Uterus (tissue), 4 donors: ENCODE measurements around the gene ULK3. TPM values are rescaled to one million over a fixed set of nuclear protein-coding genes. Genes with fewer than 3 reads are reported as not detected.

Experiments used
- DNase-seq, 2 donors: peaks; one replicate each; pipeline ENCODE4 v3.0.0-alpha.2; 2019 to 2020
- H3K27ac ChIP-seq, 2 donors: fragments of 200-600 bp; sonication (generic); 1 replicate in 1 of 2; 2 replicates in 1 of 2; pipeline ENCODE4 v1.5.1; 2016 to 2018
- H3K27me3 ChIP-seq, 2 donors: fragments of 200-600 bp; sonication (generic); one replicate each; pipeline ENCODE4 v1.5.1; 2018 to 2019; ENCODE audit warnings: control low read depth in 1 of 2
- H3K36me3 ChIP-seq, 2 donors: fragments of 200-600 bp; sonication (generic); one replicate each; pipeline ENCODE4 v1.5.1; 2019; ENCODE audit warnings: control low read depth in 1 of 2
- H3K4me1 ChIP-seq, 2 donors: fragments of 200-600 bp; sonication (generic); one replicate each; pipeline ENCODE4 v1.5.1; 2018 to 2019; ENCODE audit warnings: control low read depth in 1 of 2
- H3K4me3 ChIP-seq, 2 donors: fragments of 200-600 bp; sonication (generic); 1 replicate in 1 of 2; 2 replicates in 1 of 2; pipeline ENCODE4 v1.5.1; 2018 to 2019; ENCODE audit warnings: mild to moderate bottlenecking in 1 of 2
- H3K9me3 ChIP-seq, 2 donors: fragments of 200-600 bp; sonication (generic); one replicate each; pipeline ENCODE4 v1.5.1; 2019; ENCODE audit warnings: control low read depth in 1 of 2
- CTCF ChIP-seq, 4 experiments: fragments of 200-600 bp in 2 of 4; fragments of 450-650 bp in 2 of 4; sonication (generic) in 2 of 4; IDR thresholded peaks; one replicate each; pipeline ENCODE4 v1.5.1; 2016 to 2019; ENCODE audit warnings: antibody characterized with exemption in 4 of 4, mild to moderate bottlenecking in 2 of 4, moderate library complexity in 1 of 4
- POLR2A ChIP-seq, 2 donors: fragments of 450-650 bp; IDR thresholded peaks; one replicate each; pipeline ENCODE4 v1.6.1; 2016; ENCODE audit warnings: antibody characterized with exemption in 2 of 2, mild to moderate bottlenecking in 1 of 2, moderate library complexity in 1 of 2
- intact Hi-C: fragments of 100-400 bp; cut with DNase I; formaldehyde crosslinking; loops from one replicate; pipeline ENCODE4 v1.15.1; 2023; ENCODE audit warnings: low total_unique reads
- total RNA-seq, 4 donors: library from RNA; depleted of rRNA in 3 of 4; stranded (reverse); fragments of >200 nt in 3 of 4; gene quantifications; one replicate each; pipeline versions ENCODE4 v1.1.0 to v1.2.4, GENCODE V29; 2014 to 2023
- donor health status: DM: yes; HTN: yes; CAD: no.

ULK3 gene
- total RNA-seq, 4 donors from 2014 or later, result 29.0 to 105 (median 41.2) TPM

GRCh38 chr15:74829486-74829885, 13.5 kb downstream of the ULK3 start:
- H3K36me3 ChIP-seq, result no peaks in the 10 kb centered on the region
- intact Hi-C loops, result no loop called here
- H3K4me1 ChIP-seq, result no peaks in the 10 kb centered on the region
- no peaks in the 10 kb centered on the region for H3K27me3 ChIP-seq
- no peak overlapping the region for H3K27ac ChIP-seq
- DNase-seq, result no peak
- TF ChIP-seq CTCF (IDR thresholded peaks at IDR 0.05), result no peak
- no peak for TF ChIP-seq POLR2A (IDR thresholded peaks at IDR 0.05)
- no peaks in the 10 kb centered on the region for H3K9me3 ChIP-seq
- H3K4me3 ChIP-seq, result no peak overlapping the region

- no peak for TF ChIP-seq CTCF (IDR thresholded peaks at IDR 0.05)
- no peak for TF ChIP-seq POLR2A (IDR thresholded peaks at IDR 0.05)
- no peaks in the 10 kb centered on the region for H3K4me1 ChIP-seq
- no peaks in the 10 kb centered on the region for H3K36me3 ChIP-seq
- DNase-seq, result no peak
- no peaks in the 10 kb centered on the region for H3K9me3 ChIP-seq
- intact Hi-C loops, result no loop called here
- H3K4me3 ChIP-seq, result no peak overlapping the region
- H3K27ac ChIP-seq, result no peak overlapping the region
- no peaks in the 10 kb centered on the region for H3K27me3 ChIP-seq
Observed at GRCh38 chr15:74828835-74829234, 14.1 kb downstream of the ULK3 start.

- Histone ChIP-seq H3K4me1 (no peaks in the 10 kb centered on the region), H3K36me3 (no peaks in the 10 kb centered on the region), H3K4me3 (no peak overlapping the region), H3K27ac (no peak overlapping the region), H3K9me3 (no peaks in the 10 kb centered on the region), H3K27me3 (no peaks in the 10 kb centered on the region)
- intact Hi-C loops, result no loop called here
- TF ChIP-seq CTCF (IDR thresholded peaks at IDR 0.05) (no peak), POLR2A (IDR thresholded peaks at IDR 0.05) (no peak)
- DNase-seq, result no peak
Observed at GRCh38 chr15:74827614-74828013, 15.3 kb downstream of the ULK3 start.

- no peak for TF ChIP-seq POLR2A (IDR thresholded peaks at IDR 0.05)
- TF ChIP-seq CTCF (IDR thresholded peaks at IDR 0.05), result no peak
- Histone ChIP-seq H3K36me3 (no peaks in the 10 kb centered on the region), H3K4me1 (no peaks in the 10 kb centered on the region), H3K4me3 (no peak overlapping the region), H3K27me3 (no peaks in the 10 kb centered on the region), H3K9me3 (no peaks in the 10 kb centered on the region), H3K27ac (no peak overlapping the region)
- DNase-seq, result no peak
- intact Hi-C loops, result no loop called here
Observed at GRCh38 chr15:74826921-74827320, 16.0 kb downstream of the ULK3 start.

- TF ChIP-seq POLR2A (IDR thresholded peaks at IDR 0.05) (no peak), CTCF (IDR thresholded peaks at IDR 0.05) (no peak)
- peak in 1 of 2 donors; percentile 34 for DNase-seq
- H3K27me3 ChIP-seq, result no peaks in the 10 kb centered on the region
- no peak within 1 kb of the TSS for H3K4me3 ChIP-seq
- H3K27ac ChIP-seq, result no peak within 1 kb of the TSS
- intact Hi-C loops, result no loop called here
- H3K4me1 ChIP-seq, result no peaks in the 10 kb centered on the region
- H3K9me3 ChIP-seq, result no peaks in the 10 kb centered on the region
- H3K36me3 ChIP-seq, result no peaks in the 10 kb centered on the region
Observed at GRCh38 chr15:74826364-74826819, 16.6 kb downstream of the ULK3 start, which contains the start of gene CPLX3. Gene CPLX3, plus strand, starts transcription at chr15:74826627. Its CDS starts 77 bp downstream, at chr15:74826704.
